ENCODE results near the gene SCEL. TPM values are rescaled to one million over a fixed set of nuclear protein-coding genes. Genes with fewer than 3 reads are reported as not detected.
"Not testable (repeated sequence)": the region's sequence is repeated elsewhere in the genome, so short reads cannot be mapped to it uniquely, and the experiment has no call there.

Gene SCEL
- total and polyA plus RNA-seq, 10 donors = 0.04 to 0.29 TPM; not detected in 8

DNA sequence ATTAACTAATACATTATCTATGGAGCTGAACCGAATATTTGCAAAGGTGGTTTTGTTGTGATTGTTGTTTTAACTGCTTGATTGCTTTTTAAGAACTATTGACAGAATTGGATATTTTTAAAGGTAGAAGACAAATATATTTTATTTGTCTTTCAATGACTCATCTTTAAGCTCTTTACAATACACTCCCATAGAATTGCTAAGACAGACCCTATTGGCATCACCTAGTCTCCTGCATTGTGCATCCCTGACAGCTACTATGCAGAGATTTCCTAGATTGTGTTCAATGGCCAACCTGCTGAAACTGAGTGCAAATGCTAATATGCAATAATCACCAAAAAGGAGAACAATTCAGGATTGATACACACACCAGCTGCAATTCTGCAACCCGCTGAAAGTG is 19.7 kb upstream of the SCEL start:
- no peak overlapping the region for H3K27ac ChIP-seq
- no peaks in the 10 kb centered on the region for H3K36me3 ChIP-seq
- no peak overlapping the region for H3K4me3 ChIP-seq
- no peaks in the 10 kb centered on the region for H3K9me3 ChIP-seq
- intact Hi-C loops (cut with DNase I; ENCODE audit: low total_unique reads) = no loop called here
- WGBS, 5 donors = 74 to 86% (median 81%) methylated on average over 2 of the region's 2 CpGs
- H3K4me1 ChIP-seq = peaks cover 0 to 12% (median 5%) of the 10 kb centered on the region in 6 donors
- TF ChIP-seq POLR2A (IDR thresholded peaks at IDR 0.05) (no peak), POLR2AphosphoS5 (IDR thresholded peaks at IDR 0.05) (no peak)
- TF ChIP-seq, protein P1, sequence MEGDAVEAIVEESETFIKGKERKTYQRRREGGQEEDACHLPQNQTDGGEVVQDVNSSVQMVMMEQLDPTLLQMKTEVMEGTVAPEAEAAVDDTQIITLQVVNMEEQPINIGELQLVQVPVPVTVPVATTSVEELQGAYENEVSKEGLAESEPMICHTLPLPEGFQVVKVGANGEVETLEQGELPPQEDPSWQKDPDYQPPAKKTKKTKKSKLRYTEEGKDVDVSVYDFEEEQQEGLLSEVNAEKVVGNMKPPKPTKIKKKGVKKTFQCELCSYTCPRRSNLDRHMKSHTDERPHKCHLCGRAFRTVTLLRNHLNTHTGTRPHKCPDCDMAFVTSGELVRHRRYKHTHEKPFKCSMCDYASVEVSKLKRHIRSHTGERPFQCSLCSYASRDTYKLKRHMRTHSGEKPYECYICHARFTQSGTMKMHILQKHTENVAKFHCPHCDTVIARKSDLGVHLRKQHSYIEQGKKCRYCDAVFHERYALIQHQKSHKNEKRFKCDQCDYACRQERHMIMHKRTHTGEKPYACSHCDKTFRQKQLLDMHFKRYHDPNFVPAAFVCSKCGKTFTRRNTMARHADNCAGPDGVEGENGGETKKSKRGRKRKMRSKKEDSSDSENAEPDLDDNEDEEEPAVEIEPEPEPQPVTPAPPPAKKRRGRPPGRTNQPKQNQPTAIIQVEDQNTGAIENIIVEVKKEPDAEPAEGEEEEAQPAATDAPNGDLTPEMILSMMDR (IDR thresholded peaks at IDR 0.05 in 8 of 11, conservative IDR thresholded peaks at IDR 0.05 in 3 of 11) = no peak
- DNase-seq = no peak
- no peaks in the 10 kb centered on the region for H3K27me3 ChIP-seq (replicated peaks in 1 of 7)

DNA sequence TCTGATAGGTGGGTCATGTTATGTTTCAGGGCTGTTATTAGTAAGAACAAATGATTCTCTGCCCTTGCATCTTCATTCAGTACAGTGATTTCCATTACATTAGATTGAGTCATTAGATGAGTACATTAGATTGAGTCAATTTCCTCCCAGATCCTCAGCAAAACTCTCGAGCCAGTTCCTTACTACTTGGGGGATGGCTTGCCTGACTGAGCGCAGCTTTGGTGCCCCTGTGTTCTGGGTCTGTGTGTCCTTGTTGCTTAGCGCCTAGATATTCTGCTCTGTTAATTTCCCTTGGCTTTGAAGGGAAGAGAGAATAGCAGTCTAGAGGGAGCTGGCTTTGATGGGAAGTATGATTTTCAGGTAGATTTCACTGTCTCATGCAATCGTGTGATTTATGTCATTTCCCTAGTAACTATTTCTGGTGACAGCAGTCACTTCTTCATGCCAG is 19.1 kb upstream of the SCEL start:
- Histone ChIP-seq H3K4me1 (peaks cover 0 to 12% (median 5%) of the 10 kb centered on the region in 6 donors), H3K27me3 (replicated peaks in 1 of 7) (no peaks in the 10 kb centered on the region), H3K36me3 (no peaks in the 10 kb centered on the region), H3K27ac (no peak overlapping the region), H3K4me3 (no peak overlapping the region), H3K9me3 (no peaks in the 10 kb centered on the region)
- intact Hi-C loops (cut with DNase I; ENCODE audit: low total_unique reads) = no loop called here
- no peak for DNase-seq
- TF ChIP-seq, protein P1 (IDR thresholded peaks at IDR 0.05 in 8 of 11, conservative IDR thresholded peaks at IDR 0.05 in 3 of 11) = no peak
- WGBS, 5 donors = 47 to 73% (median 57%) methylated on average over 4 of the region's 4 CpGs

DNA sequence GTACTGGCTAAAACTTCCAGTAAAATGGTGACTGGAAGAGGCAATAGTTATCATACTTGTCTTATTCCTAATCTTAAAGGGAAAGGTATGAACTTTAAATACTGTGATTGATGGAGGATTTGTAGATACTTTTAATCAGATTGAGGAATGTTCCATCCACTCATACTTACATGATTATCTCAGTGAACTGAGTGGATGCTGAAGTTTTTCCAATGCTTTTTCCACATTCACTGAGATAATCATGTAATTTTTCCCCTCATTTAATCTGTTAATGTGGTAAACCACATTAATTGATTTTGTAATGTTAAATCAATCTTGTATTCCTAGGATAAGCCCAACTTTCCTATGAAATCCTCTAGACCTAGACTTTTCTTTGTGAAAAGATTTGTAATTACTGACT is 17.2 kb upstream of the SCEL start:
- intact Hi-C loops (cut with DNase I; ENCODE audit: low total_unique reads) = no loop called here
- Histone ChIP-seq H3K4me3 (no peak overlapping the region), H3K36me3 (no peaks in the 10 kb centered on the region), H3K4me1 (peaks cover 0 to 21% (median 11%) of the 10 kb centered on the region in 6 donors), H3K27me3 (replicated peaks in 1 of 7) (no peaks in the 10 kb centered on the region), H3K9me3 (no peaks in the 10 kb centered on the region), H3K27ac (no peak overlapping the region)
- TF ChIP-seq POLR2A (IDR thresholded peaks at IDR 0.05) (no peak), POLR2AphosphoS5 (IDR thresholded peaks at IDR 0.05) (no peak)
- TF ChIP-seq, protein P1 (IDR thresholded peaks at IDR 0.05 in 8 of 11, conservative IDR thresholded peaks at IDR 0.05 in 3 of 11) = no peak
- no peak for DNase-seq

DNA sequence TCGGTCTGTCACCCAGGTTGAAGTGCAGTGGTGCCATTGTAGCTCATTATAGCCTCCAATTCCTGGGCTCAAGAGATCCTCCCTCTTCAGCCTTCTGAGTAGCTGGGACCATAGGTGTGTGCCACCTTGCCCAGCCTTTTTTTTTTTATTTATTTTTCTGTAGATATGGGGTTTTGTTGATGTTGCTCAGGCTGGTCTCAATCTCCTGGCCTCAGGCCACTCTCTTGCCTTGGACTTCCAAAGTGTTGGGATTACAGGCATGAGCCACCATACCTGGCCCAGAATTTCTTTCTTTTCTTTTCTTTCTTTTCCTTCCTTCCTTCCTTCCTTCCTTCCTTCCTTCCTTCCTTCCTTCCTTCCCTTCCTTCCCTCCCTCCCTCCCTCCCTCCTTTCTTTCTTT is 16.1 kb upstream of the SCEL start:
- H3K36me3 ChIP-seq; H3K9me3 ChIP-seq; H3K4me3 ChIP-seq; DNase-seq; H3K27me3 ChIP-seq (replicated peaks in 1 of 7); H3K27ac ChIP-seq; intact Hi-C loops (cut with DNase I; ENCODE audit: low total_unique reads): not testable (repeated sequence)
- 94 to 100% (median 96%) methylated on average over 1 of the region's 1 CpG for WGBS, 5 donors
- peaks cover 0 to 12% (median 6%) of the 10 kb centered on the region in 6 donors for H3K4me1 ChIP-seq

DNA sequence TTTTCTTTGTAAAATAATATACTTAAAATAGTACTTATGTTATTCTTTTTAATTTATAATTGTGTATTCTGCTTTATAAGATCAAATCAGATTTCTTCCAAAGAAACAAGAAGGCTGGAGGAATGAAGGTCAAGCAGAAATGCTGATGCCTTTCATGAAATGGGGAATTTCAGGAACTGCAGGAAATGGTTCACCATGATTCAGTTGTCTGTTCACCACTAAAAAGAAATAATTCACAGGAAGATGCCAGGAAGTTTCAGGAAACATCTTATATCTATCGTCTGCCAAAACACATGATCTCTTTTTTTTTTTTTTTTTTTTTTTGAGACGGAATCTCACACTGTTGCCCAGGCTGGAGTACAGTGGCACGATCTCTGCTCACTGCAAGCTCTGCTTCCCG is 15.7 kb upstream of the SCEL start:
- 67 to 77% (median 73%) methylated on average over 4 of the region's 4 CpGs for WGBS, 5 donors
- H3K9me3 ChIP-seq = no peaks in the 10 kb centered on the region
- H3K27me3 ChIP-seq (replicated peaks in 1 of 7) = no peaks in the 10 kb centered on the region
- H3K4me3 ChIP-seq = no peak overlapping the region
- intact Hi-C loops (cut with DNase I; ENCODE audit: low total_unique reads) = no loop called here
- TF ChIP-seq, protein P1 (IDR thresholded peaks at IDR 0.05 in 8 of 11, conservative IDR thresholded peaks at IDR 0.05 in 3 of 11) = no peak
- no peak for TF ChIP-seq POLR2A (IDR thresholded peaks at IDR 0.05)
- TF ChIP-seq POLR2AphosphoS5 (IDR thresholded peaks at IDR 0.05) = no peak
- H3K27ac ChIP-seq = no peak overlapping the region
- peaks cover 0 to 9% (median 5%) of the 10 kb centered on the region in 6 donors for H3K4me1 ChIP-seq
- no peak for DNase-seq
- H3K36me3 ChIP-seq = no peaks in the 10 kb centered on the region
